GM19328 (cell line): Measurements from ENCODE around the gene ALCAM.

ENCODE experiments used
- ATAC-seq: cut with Tn5 transposase; IDR thresholded peaks from one replicate; pipeline ENCODE4 v1.9.1; 2021; ENCODE audit warnings: mild to moderate bottlenecking, moderate library complexity; ENCODE audit not compliant: unreplicated experiment

ALCAM gene

DNA sequence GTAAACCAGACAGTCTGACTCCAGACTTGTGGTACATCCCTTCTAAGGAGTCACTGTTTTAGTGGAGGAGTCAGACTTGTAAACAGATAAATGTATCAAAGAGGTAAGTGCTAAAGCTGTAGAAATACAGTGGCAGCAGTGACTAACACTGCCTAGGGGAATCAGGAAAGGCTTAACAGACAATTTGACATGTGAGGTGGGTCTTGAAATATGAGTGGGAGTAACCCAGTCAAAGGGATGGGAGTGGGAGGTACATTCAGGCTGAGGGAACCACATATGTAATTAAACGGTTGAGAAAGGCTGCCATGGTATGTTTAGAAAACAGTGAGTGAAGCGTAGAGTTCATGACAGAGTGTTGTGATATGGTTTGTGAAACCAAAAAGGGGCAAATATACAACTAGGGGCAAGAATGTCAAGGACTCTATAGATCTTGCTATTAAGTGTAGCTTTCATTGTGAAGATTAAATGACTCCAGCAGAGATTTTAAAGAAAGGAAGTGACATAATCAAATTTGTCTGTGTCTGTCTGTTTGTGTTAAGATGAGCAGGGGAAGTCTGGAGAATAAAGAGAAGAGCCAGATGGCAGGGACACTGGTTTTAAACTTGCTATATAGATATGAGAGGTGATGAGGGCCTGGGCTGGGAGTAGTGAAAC lies 11.2 kb upstream of the ALCAM start:
- ATAC-seq = no peak

DNA sequence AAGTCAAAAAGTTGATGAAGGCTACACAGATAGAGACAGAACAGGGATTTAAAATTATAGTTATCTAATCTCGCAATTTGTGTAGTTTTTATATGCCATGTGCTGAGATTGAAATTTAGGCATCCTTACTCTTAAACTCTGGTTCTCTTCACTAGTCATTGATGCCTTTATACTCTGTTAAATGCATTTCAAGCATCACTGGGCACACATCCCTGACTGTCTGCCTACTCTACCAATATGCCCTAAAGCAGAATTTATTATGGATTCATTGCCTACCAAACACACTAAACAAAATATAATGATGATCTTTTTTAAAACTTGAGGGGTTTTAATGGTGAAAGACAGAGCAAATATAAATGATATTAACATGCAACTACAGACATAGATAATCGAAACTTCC lies 10.3 kb upstream of the ALCAM start:
- ATAC-seq = no peak

- no peak for ATAC-seq
These were observed 9.7 kb upstream of the ALCAM start for GRCh38 chr3:105356988-105357387.

DNA sequence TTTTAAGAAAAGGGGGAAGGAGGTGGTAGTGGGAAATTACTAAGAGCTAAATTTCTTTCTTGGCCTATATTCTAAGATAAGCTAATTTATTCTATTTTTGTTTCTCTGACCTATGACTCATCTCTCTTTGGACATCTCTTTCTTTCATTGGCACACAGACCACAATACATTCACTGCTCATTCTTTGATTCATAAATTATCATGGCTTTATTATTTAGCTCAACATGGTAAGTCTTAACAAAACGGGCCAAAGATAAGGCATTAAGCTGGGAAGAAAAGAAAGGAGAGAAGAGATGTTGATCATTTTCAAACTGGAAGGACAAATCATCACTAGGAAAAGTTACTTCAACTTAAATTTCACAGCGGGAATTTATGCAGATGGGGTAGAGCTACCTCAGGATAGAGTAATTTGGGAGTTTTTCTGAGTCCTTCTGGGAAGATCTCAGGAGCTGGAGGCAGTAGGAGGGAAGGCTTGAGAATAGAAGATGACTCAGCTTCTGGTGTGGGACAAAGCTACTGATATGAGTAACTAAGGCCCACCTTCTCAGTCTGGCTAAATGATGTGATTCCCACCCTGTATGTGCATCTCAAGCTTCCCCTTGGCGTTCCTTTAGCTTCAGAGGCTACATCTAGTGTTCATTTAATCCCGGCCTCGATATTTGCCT lies 7.5 kb upstream of the ALCAM start:
- no peak for ATAC-seq

DNA sequence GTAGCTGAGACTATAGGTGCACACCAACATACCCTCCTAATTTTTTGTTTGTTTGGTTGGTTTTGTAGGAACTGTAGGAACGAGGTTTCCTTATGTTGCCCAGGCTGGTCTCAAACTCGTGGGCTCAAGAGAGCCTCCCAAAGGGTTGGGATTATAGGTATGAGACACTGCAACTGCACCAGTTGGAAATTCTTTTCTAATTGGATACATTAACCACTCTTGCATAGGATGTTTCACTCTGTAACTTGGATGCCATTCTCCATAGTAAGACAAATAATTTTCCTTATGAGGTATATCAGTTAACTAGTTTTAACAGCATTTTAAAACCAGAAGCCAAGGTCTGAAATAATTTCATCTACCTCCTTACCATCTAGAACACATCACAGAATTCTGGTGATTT lies 6.7 kb upstream of the ALCAM start:
- no peak for ATAC-seq

- no peak for ATAC-seq
These were observed 4.6 kb upstream of the ALCAM start for GRCh38 chr3:105362021-105362665.

- no peak for ATAC-seq
These were observed 2.6 kb upstream of the ALCAM start for GRCh38 chr3:105364128-105364527.

- no peak for ATAC-seq
These were observed 1.7 kb upstream of the ALCAM start for GRCh38 chr3:105365081-105365390.

DNA sequence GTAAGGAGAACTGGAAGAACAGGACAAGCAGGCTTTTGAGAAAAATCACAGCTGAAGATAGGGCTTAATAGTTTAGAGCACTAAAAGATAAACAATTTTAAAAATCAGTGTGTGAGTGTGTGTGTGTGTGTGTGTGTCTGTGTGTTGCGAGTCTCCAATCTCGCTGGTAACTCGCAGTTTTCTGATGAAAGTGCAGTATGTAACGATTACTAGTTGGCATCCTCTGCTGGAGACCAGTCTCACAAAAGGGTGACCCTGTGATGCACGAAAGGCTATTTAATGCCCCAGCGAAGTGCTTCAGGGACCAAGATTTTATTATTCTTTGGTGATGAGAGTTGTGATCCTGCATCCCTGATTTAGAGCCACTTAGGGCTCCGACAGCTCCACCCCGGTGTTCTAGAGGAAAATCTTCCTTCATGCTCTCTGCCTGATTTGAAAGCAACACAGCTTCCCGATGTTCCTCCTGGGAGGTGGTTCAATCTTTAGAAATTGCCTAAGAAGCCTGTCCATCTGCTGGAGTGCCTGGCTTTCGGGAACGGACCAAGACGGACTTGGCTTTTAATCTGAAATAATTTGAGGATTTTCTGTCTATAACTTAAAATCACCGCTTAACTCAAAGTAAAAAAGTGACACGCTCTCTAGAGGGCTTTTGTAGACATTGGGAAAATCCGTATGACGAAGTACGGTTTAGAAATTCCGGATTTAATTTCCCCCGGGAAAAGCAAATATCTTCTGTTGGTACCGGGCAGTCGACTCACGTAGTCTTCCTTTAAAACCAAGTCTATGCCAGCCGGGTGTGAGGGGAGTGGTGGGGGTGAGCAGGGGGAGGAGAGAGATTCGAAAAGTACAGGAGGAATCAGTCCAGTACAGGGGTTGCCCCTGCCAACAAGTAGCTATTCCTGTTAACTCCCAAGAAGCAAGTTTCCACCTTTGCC lies 1.1 kb upstream of the ALCAM start:
- no peak for ATAC-seq

DNA sequence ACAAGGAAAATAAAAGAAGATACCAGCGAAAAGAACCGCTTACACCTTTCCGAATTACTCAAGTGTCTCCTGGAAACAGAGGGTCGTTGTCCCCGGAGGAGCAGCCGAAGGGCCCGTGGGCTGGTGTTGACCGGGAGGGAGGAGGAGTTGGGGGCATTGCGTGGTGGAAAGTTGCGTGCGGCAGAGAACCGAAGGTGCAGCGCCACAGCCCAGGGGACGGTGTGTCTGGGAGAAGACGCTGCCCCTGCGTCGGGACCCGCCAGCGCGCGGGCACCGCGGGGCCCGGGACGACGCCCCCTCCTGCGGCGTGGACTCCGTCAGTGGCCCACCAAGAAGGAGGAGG lies 325 bp downstream of the ALCAM start:
- ATAC-seq = no peak

DNA sequence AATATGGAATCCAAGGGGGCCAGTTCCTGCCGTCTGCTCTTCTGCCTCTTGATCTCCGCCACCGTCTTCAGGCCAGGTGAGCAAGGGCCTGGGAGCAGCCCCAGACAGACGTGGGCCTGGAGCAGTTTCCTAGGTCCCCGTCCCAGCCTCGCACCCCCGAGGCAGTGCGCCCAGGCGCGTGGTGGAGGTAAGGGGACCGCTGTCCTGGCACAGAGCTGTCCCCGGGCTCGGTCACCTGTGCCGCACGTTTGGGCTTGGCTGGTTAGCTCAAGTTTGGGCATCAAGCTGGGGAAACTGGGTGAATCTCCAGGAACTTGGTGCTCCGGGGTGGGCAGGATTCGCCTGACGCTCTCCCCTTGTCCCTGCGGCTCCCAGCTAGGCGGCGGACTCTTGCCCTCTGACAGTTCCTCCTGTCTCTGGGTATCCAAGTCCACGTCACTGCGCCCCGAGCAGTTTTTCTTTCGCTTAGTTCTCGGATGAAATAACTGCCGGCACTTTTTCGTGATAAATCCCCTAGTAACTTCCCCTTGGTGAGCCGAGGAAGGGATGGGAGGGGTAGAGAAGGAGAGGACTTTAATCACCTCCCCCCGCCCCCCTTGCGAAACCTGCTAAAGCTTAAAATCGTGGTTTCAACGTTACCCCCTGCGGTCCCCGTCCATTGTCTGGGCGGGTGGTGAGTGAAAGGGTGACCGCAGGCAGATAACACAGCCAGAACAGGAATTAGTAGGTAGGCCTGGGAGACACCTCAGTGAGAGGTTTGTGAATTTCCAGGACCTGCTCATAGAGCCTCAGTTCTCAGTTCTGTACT lies 901 bp downstream of the ALCAM start:
- peak; percentile 19 for ATAC-seq

DNA sequence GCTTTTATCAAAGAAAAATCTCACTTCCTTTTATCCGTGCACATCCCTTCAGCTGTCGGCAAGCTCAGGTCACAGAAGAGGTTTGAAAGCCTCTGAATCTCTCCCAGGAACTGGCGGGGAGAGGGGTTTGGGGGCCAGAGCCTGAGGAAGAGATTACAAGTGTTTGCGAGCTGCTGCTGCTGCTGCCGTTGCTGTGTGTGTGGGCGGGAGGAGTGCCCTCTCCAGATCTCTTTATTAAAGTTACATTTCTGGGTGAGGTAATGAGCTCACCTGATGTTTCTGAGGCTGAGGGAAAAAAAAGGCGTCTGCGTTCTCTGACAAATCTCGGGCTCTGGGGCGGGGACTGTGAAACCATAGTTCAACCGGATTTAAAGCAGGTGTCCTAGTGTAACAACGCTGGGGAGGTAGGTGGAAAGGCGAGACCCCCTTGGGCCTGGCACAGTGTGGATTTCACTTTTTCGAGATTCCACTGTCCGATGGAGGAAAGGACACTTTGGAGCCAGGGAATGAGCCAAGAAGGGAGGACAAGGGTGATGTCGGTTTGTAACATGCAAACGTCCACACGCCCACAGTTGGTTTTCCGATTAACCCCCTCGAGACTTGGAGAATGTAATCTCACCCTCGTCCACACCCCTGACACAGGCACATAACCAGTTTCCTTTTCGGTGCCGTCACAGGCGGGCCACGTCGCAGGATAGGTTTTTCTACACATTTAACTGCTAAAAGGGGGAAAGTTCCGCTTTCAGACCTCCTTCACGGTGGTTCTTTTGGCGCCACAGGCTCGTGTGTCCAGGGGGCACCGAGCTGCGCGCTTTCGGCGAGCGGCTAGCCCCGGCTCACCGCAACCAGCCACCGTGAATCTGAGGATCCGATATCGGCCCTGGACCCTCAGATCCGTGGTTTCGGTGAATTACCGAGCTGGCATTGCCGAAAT lies 2.1 kb downstream of the ALCAM start:
- peak; percentile 21 for ATAC-seq

GRCh38 chr3:105369500-105370371 lies 3.0 kb downstream of the ALCAM start:
- peak; percentile 8 for ATAC-seq

DNA sequence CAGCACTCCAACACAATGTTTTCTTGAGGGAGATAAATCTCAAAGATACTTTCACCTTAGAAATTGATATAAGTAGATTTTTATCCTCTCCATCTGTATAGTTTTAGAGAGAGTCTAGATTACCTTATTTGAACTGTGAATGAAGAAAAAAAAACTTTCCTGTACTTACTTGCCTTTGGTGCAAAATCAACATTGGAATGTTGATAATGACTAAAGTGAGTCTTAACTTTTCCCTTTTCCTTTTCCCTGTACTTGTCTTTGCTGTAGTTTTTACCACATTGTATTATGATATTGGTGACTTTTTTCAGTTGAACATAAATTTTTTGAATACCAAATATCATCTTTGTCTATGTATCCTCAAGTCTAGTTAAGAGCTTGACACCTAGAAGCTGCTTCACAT lies 6.7 kb downstream of the ALCAM start:
- no peak for ATAC-seq

GRCh38 chr3:105375750-105376511 lies 9.2 kb downstream of the ALCAM start:
- no peak for ATAC-seq

DNA sequence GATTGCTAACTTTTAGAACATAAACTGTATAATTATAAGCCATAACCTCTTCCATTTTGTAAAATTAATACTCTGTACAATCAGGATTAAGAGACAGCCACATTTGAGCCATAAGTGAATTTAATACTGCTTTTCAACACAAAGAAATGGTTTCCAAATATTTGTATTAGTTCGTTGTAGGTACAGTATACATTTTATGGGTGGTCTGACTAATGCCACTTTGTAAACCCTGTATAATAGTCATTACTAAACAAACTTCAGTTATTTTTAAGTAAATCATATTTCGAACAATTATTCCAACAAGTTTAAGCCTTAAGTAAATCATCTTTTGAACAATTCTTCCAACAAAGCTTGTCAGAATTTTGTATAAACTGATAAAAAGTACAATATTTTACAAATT lies 11.0 kb downstream of the ALCAM start:
- ATAC-seq = no peak

DNA sequence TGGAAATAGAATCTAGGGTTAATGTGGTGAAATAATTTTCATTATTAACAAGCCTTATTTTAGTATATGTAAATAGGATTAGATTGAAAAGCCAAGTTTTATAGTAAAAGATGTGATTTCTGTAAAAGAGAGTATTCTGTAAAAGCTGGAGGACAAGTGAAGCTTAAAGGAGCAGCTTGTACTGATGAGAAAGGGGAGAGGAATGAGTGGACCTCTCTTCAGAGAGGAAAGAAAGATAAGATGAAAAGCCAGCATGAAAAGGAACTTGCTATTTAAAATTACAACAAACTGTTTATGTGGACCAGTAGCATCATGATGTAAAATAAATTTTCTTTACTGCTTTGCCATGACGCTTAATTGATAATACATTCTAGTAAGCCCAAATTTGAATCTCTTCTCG lies 18.5 kb downstream of the ALCAM start:
- ATAC-seq = no peak
